Muscle of leg (tissue), 11 donors: ENCODE measurements around the gene CRACR2B. TPM values are rescaled to one million over a fixed set of nuclear protein-coding genes. Genes with fewer than 3 reads are reported as not detected.
A peak's percentile ranks its signal among the peaks of the same experiment; 100 is the strongest.

ENCODE experiments used
- DNase-seq: peaks from one replicate; pipeline ENCODE4 v3.0.0; 2013
- H3K27ac ChIP-seq: one replicate; pipeline ENCODE4 v1.5.1; 2013; ENCODE audit warnings: mild to moderate bottlenecking, low read length, control low read depth
- H3K27me3 ChIP-seq: one replicate; pipeline ENCODE4 v1.6.1; 2013; ENCODE audit warnings: low read length; ENCODE audit not compliant: control insufficient read depth, insufficient read depth
- H3K36me3 ChIP-seq: one replicate; pipeline ENCODE4 v1.6.1; 2013; ENCODE audit warnings: low read length; ENCODE audit not compliant: control insufficient read depth, insufficient read depth
- H3K4me1 ChIP-seq: one replicate; pipeline ENCODE4 v1.6.1; 2013; ENCODE audit warnings: low read length; ENCODE audit not compliant: control insufficient read depth, insufficient read depth
- H3K4me3 ChIP-seq: one replicate; pipeline ENCODE4 v1.5.1; 2013; ENCODE audit warnings: low read length, control low read depth
- H3K9me3 ChIP-seq: replicated peaks from 2 replicates; pipeline ENCODE4 v1.6.1; 2013; ENCODE audit warnings: low read depth, low read length; ENCODE audit not compliant: control insufficient read depth
- WGBS: methylation state at CpG from one replicate; pipeline ENCODE4 v1.1.5; 2013; ENCODE audit warnings: missing lambda C conversion rate; ENCODE audit not compliant: insufficient coverage; 5-methylcytosine and 5-hydroxymethylcytosine counted together
- polyA plus RNA-seq, 8 donors: library from polyadenylated mRNA; unstranded; fragments of 120-200 nt; gene quantifications; one replicate each; pipeline versions ENCODE4 v1.2.1 to v1.2.3, GENCODE V29; 2013; ENCODE audit warnings: inconsistent platforms in 1 of 8, low replicate concordance in 1 of 8; ENCODE audit not compliant: insufficient read length in 8 of 8, insufficient read depth in 1 of 8
- total RNA-seq: library from RNA; stranded (reverse); fragments of 120-200 nt; gene quantifications from one replicate; pipeline ENCODE4 v1.2.4, GENCODE V29; 2013

The CRACR2B gene
- total and polyA plus RNA-seq, 9 donors, result 6.9 to 22.0 (median 12.8) TPM

DNA sequence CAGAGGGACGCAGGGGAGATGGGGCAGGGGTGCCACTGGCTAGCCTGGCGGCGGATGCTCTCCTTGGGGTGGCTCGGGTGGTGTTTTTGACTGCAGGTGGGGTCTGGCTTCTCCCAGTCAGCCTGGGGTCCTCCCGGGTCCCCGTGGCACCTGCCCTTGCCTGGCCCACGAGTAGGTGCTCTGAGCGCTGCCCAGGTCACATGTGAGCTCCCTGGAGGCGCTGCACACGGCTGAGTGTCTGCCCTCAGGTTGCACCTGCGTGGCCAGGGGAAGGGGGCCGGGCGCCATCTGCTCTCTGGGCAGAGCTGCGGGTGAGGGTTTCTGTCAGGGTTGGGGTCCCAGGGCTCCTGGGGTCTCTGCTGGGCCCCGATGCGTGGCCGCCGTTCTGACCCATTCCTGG lies 20.2 kb downstream of the CRACR2B start:
- no peak for DNase-seq
- WGBS, result 78% methylated on average over 13 of the region's 18 CpGs
- Histone ChIP-seq H3K27ac (no peak overlapping the region), H3K4me1 (peaks cover 61% of the 10 kb centered on the region), H3K36me3 (no peaks in the 10 kb centered on the region), H3K27me3 (peaks cover 21% of the 10 kb centered on the region), H3K9me3 (no peaks in the 10 kb centered on the region), H3K4me3 (no peak overlapping the region)

DNA sequence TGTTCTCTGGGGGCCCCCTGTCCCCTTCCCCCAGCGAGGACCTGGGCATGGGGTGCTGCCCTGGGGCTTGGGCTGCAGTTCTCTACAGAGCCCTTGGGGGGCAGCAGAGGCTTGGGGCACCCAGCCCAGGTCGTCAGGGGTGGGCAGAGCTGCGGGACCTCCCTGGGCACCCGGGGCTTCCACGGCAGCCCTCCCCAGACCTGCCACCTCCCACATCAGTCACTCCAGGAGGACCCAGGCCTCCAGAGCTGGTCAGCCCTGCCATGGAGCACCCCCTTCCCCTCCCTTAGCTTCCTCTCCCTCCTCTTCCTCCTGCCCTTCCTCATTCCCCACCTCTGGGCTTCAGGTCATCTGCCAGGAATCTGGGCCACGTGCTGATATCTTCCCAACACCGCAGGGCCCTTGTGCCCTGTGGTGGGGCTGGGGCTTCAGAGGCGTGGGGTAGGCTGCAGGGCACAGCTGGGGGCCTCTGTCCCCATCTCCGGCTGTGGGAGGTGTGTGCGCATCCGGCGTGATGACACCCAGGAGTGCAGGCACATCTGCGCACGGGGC lies 20.7 kb downstream of the CRACR2B start:
- Histone ChIP-seq H3K27ac (no peak overlapping the region), H3K27me3 (peaks cover 21% of the 10 kb centered on the region), H3K4me3 (no peak overlapping the region), H3K36me3 (no peaks in the 10 kb centered on the region), H3K9me3 (no peaks in the 10 kb centered on the region), H3K4me1 (peaks cover 61% of the 10 kb centered on the region)
- 33% methylated on average over 10 of the region's 14 CpGs for WGBS
- DNase-seq, result no peak

DNA sequence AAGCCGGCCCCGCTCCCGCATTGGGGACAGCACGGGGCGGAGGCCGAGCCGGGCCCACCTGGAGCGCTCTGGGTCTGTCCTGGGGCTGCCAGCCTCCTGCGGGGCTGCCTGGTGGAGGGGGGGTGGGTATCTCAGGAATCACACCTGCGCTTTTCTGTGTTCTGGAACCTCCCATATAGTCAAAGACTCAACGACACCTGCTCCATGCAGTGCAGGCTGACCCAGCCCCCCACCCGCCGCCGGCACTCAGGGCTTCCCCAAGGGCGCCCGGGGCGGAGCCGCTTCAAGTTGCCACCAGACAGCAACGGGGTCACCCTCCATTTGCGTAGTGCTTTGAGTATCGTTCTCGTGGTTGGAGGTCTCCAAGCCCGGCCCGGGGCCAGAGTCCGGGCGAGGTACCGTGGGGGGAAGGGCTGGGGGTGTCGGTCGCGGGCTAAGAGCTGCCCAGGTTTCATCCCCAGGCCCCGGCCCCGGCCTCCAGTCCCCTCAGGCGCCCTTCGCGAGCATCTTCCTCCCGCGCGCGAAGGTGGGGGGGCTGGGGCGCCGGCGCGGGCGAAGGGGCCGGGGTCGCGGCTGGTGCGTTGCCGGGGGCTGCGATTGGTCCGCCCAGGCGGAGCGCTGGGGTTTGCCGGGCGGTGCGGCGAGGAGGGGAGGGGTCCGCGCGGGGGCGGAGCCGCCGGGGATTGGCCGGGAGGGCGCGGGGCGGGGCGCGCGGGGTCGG lies 21.5 kb downstream of the CRACR2B start:
- Histone ChIP-seq H3K36me3 (peaks cover 2% of the 10 kb centered on the region), H3K27ac (no peak overlapping the region), H3K4me1 (peaks cover 59% of the 10 kb centered on the region), H3K4me3 (peak overlapping the region; percentile 42), H3K27me3 (peaks cover 21% of the 10 kb centered on the region), H3K9me3 (no peaks in the 10 kb centered on the region)
- DNase-seq, result no peak
- 4% methylated on average over 60 of the region's 71 CpGs for WGBS

DNA sequence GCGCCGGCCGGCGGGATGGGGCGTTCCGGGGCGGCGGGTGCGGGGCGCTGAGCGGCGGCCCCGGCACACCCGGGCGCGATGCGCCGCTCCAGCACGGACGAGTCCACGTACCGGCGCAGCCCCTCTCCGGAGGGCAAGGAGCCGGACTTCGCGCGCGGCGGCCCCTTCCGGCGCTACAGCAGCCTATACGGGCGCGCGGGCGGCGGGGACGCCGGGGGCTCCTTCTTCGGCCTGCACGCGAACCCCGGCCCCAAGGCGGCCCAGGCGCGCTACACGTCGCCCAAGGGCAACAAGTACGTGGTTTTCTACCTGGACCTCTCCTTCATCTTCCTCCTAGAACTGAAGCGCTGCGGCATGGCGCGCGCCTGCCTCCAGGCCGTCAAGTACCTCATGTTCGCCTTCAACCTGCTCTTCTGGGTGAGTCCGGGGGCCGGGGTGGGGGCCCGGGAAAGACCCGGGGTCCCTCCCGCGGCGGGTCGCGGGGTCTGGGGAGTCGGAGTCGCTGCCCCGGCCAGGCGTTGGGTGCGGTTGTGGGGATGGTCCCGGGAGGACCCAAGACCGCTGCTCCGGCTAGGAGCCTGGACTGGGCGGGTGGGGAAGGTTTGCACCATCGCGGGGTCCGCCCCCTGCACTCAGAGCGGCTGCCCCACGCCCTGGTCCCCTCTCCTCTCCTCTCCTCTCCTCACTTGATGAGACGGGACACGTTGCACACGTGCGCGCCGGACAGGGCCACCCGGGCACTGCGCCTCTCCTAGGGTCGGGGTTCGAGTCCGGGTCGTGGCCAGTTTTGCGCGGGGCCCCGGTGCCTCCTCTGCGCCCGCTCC lies 22.4 kb downstream of the CRACR2B start:
- H3K4me3 ChIP-seq, result peak overlapping the region; percentile 34
- peaks cover 59% of the 10 kb centered on the region for H3K4me1 ChIP-seq
- no peak overlapping the region for H3K27ac ChIP-seq
- DNase-seq, result no peak
- H3K9me3 ChIP-seq, result no peaks in the 10 kb centered on the region
- H3K36me3 ChIP-seq, result peaks cover 2% of the 10 kb centered on the region
- WGBS, result 6% methylated on average over 91 of the region's 97 CpGs
- peaks cover 21% of the 10 kb centered on the region for H3K27me3 ChIP-seq

DNA sequence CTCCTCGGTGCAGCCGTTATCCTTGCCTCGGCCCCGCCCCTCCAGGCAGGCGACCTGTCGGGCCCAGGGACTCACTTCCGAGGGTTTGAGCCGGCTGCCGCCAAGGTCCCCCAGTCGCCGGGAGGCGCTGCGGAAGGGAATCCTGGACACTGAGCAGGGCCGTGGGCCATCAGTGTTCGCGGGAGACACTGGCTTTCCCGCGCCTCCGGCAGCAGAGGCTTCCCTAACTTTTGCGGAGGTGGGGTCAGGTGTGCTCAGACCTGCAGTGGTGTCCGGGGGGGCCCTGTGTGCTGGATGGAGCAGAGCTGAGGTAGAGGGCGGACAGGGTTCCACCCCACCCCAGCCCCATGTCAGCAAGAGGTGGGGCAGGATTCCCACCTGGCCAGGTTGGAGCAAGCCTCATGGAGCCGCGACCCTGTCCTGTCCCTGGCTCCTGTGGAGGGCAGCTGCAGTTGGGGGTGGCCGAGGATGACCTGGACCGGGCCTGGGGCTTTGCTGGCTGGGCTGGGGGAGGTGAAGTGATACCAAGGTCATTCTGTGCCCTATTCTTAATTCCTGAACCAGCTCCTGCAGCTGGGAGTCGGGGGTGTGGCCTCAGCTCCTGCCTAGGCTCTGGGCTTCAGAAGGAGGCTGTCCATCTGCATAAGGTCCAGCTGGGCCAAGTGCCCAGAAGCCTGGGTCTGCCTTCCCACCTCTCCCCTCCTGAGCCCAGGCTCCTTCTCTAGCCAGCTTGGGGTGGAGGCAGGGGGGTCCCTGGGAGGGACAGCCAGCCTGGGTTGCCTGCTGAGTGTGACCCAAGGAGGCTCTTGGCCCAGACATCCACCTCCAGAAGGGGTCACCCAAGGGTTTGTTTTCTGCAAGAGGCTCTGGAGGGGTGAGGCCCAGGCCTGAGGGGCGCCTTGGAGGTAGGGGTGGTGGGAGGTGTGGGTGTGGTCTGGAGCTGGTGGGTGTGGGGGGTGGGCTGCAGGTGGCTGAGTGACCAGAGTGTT lies 23.4 kb downstream of the CRACR2B start:
- whole genome bisulfite sequencing, result 27% methylated on average over 26 of the region's 28 CpGs
- H3K4me3 ChIP-seq, result peak overlapping the region; percentile 34

DNA sequence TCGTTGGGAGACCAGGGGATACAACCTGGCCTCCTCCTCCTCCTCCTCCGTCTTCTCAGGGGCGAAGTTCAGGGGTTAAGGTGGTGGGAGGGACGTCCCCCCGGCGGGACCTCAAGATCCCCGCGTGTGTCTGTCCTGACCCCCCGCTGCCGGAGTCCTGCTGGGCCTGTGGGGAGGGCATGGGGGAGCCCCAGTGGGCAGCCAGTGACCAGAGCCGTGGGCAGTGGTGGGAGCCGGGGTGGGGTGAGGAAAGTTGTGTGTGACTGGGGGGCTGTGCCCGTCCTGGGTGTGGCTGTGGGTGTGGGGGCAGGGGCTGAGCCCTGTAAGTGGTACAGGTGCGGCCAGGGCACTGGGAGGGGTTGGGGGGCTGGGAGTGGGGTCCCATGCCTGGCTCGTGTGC lies 25.0 kb downstream of the CRACR2B start:
- H3K9me3 ChIP-seq, result no peaks in the 10 kb centered on the region
- WGBS, result 71% methylated on average over 8 of the region's 15 CpGs
- no peak for DNase-seq
- H3K27me3 ChIP-seq, result peaks cover 21% of the 10 kb centered on the region
- peaks cover 68% of the 10 kb centered on the region for H3K4me1 ChIP-seq
- no peak overlapping the region for H3K27ac ChIP-seq
- H3K4me3 ChIP-seq, result no peak overlapping the region
- H3K36me3 ChIP-seq, result peaks cover 2% of the 10 kb centered on the region

More for the DNA sequence above, 23.4 kb downstream of the CRACR2B start:
- Histone ChIP-seq H3K9me3 (no peaks in the 10 kb centered on the region), H3K36me3 (peaks cover 2% of the 10 kb centered on the region), H3K27ac (no peak overlapping the region), H3K27me3 (peaks cover 21% of the 10 kb centered on the region), H3K4me1 (peaks cover 58% of the 10 kb centered on the region)
- DNase-seq, result no peak

DNA sequence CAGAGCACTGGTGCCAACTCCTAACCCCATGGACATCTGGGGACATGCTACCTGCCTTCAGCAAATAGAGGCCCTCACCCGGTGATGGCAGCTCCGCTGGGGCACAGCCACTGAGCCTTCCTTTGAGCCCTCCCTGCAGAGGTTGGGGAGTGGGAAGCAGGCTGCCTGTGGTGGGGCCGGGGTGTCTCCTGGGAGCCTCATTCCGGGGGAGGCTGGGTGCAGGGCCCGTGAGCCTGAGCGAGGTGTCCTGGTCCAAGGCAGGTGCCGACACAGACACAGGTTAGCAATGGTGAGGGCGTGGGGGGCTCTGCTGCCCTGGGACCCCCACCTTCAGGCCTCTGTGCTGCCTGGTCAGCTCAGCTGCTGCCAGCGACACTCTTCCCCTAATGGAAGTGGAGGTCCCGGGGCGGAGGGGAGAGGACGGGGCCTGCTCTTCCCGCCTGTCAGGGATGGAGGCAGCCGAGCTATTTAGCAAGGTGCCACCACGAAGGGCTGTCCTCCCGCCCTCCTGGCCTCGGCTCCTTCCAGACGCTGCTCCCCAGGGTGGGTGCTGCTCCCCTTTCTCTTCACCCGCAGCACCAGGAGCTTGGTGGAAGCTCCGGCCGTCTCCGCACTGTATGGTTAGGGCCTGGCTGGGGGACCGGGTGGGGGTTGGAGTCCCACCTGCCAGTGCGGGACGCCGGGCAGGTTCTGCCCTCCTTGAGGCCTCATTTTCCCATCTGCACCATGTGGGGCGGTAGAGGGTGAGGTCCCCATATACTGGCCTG lies 26.1 kb downstream of the CRACR2B start:
- Histone ChIP-seq H3K27me3 (peaks cover 16% of the 10 kb centered on the region), H3K27ac (no peak overlapping the region), H3K36me3 (peaks cover 2% of the 10 kb centered on the region), H3K4me3 (no peak overlapping the region), H3K9me3 (no peaks in the 10 kb centered on the region), H3K4me1 (peaks cover 63% of the 10 kb centered on the region)
- WGBS, result 77% methylated on average over 17 of the region's 27 CpGs
- no peak for DNase-seq

DNA sequence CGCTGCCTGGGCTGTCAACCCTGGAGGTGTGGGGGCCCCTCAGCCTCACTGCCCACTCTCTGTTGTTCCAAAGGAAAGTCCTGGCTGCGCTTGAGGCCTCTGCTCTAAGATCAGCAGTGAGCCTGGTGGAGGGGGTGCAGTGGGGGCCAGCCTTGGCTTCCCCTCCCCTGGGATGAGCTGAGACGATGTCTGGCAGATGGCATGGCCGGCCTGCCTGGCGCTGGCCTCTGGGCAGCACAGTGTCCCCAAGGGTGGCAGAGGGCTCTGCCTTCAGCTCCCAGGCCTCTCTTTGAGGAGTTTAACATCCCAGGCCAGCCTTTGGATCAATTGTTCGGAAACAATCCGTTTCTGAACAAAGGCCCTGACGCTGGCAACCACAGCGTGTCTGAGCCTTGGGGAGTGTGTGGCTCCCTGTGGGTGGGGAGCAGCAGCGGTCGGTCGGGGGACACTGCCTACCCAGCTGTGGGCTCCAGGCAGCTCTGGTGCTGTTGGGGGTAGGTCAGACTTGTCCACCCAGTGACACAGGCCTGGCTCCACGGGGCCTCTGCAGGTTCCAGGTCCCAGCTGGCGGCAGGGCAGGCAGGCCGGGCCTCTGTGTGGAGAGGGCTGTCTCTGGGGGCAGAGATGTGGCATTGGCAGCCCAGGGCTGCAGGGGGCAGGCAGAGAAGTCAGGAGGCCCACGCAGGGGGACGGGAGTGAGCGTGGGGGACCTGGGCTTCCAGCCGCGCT lies 27.0 kb downstream of the CRACR2B start:
- Histone ChIP-seq H3K4me1 (peaks cover 66% of the 10 kb centered on the region), H3K9me3 (no peaks in the 10 kb centered on the region), H3K27me3 (peaks cover 11% of the 10 kb centered on the region), H3K27ac (no peak overlapping the region), H3K36me3 (peaks cover 2% of the 10 kb centered on the region), H3K4me3 (no peak overlapping the region)
- DNase-seq, result no peak
- 55% methylated on average over 17 of the region's 20 CpGs for WGBS

DNA sequence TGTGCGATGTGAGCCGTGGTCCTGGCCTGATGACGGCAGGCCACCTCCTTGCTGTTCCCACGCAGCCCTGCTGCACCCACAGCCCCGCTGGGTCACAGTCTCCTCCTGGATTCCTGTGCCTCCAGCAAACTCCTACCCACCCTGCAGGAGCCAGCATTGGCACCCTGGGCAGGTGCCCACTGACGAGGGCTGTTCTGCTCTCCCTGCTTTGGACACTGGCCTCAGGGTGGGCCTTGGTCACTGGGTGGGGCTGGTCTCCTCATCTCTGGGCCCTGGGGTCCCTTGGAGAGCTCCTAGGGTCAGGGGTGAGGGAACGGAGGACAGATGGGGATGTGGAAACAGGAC lies 27.6 kb downstream of the CRACR2B start:
- Histone ChIP-seq H3K27me3 (peaks cover 8% of the 10 kb centered on the region), H3K36me3 (peaks cover 2% of the 10 kb centered on the region), H3K4me1 (peaks cover 68% of the 10 kb centered on the region), H3K27ac (no peak overlapping the region), H3K4me3 (no peak overlapping the region), H3K9me3 (no peaks in the 10 kb centered on the region)
- DNase-seq, result no peak
- 67% methylated on average over 6 of the region's 7 CpGs for WGBS
